M059J (cell line): ENCODE data around the gene DPEP3. TPM values are rescaled to one million over a fixed set of nuclear protein-coding genes. Genes with fewer than 3 reads are reported as not detected.
A peak's percentile ranks its signal among the peaks of the same experiment; 100 is the strongest.
"Not testable (repeated sequence)": the region's sequence is repeated elsewhere in the genome, so short reads cannot be mapped to it uniquely, and the experiment has no call there.

Experiments used
- DNase-seq: peaks from one replicate; pipeline ENCODE4 v3.0.0-alpha.2; 2012; ENCODE audit warnings: low read depth
- total RNA-seq: library from RNA; depleted of rRNA; stranded (reverse); fragments of >200 nt; shearing (Covaris generic); gene quantifications from 2 replicates; pipeline ENCODE4 v1.2.3, GENCODE V29; 2014

The DPEP3 gene
- total RNA-seq, 1 experiment from 2014 or later = not detected

- DNase-seq = no peak
Measured at GRCh38 chr16:67945392-67945933, 34.8 kb downstream of the DPEP3 start.

- DNase-seq = no peak
Measured at GRCh38 chr16:67944690-67945391, 35.5 kb downstream of the DPEP3 start.

DNA sequence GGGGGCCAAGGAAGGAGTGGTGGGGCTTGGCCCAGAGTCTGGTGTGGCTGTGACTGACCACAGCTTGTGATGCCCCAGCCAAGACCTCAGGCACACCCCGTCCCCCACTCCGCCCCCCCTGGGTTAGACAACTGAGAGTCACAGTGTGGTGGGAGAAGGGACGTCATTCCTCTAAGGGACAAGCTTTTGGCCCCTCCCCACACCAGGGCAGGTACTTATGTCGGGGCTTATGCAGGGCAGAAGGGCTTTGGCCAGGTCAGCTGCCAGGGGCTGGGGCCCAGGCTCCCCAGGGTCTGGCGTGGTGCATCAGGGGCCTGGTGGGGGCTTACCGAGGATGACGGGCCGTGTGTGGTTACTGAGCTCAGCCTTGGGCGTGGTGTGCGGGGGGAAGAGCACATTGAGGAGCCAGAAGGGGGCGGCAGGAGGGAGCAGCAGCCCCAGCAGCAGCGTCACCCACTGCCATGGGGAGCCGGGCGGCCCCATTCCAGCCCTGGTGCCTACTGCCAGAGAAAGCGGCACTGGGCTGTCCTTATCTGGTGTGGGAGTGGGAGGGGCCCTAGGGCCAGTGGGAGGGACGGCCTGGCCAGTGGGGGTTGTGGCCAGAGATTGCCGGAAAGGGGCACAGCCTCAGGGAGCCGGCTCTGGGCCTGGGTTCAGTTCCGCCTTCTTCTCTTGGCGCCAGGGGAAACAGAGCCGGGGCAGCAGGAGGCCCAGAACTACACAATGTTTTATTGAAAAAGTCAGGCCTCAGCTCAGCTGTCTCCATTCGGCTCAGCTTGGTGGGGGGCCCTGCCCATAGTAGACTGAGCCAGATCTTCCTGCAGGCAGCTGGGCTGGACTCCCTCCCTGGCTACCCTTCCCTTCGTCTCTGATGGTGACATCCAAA, 36.4 kb downstream of the DPEP3 start, which contains the start of gene LCAT:
TSS of gene LCAT (minus strand) at position 502 of the 886 bp plus-strand sequence. CDS start at position 483, 19 bp downstream.
- peak; percentile 8 for DNase-seq

- DNase-seq = no peak
Measured at GRCh38 chr16:67943256-67943618, 37.1 kb downstream of the DPEP3 start.

DNA sequence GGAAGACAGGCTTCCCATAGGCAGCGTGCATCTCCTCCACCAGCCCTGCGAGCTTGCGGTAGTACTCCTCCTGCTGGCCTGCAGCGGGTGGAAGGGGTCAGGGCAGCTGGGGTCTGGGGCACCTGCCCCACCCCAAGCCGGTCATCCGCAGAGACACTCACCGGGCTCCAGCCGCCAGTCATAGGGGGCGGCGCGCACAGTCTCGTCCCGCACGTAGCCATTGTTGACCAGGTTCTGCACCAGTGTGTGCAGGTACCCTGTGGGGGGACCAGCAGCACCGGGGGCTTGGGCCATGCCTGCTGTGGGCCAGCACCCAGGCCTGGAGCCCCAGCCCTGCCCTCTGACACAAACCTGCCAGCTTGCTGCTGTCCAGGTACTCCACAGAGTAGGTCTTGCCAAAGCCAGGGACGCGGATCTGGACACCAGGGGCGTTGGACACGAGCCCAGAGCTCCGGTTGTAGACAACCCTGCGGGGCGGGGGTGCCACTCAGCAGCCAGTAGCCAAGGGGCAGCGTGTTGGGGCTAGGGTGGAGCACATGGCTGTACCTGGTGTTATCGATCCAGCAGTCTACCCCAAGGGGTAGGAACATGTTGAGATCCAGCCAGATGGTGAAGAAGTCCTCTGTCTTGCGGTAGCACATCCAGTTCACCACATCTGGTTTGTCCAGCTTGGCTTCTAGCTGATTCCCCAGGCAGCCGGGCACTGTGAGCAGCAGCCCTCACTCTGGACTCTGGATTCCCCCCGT, 37.6 kb downstream of the DPEP3 start:
- DNase-seq = no peak

DNA sequence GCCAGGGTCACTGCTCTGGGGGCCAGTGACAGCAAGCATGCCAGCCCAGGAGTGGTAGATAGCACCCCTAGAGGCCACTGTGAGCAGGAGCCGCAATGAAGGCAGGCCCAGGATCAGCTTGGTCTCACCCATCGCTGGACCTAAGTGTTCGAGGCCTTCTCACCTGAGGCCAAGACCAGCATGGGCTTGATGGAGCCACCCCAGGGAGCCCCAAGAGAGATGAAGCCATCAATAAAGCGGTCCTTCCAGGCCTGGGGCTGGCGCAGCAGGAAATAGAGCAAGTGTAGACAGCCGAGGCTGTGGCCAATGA, 38.1 kb downstream of the DPEP3 start:
- peak; percentile 51 for DNase-seq

DNA sequence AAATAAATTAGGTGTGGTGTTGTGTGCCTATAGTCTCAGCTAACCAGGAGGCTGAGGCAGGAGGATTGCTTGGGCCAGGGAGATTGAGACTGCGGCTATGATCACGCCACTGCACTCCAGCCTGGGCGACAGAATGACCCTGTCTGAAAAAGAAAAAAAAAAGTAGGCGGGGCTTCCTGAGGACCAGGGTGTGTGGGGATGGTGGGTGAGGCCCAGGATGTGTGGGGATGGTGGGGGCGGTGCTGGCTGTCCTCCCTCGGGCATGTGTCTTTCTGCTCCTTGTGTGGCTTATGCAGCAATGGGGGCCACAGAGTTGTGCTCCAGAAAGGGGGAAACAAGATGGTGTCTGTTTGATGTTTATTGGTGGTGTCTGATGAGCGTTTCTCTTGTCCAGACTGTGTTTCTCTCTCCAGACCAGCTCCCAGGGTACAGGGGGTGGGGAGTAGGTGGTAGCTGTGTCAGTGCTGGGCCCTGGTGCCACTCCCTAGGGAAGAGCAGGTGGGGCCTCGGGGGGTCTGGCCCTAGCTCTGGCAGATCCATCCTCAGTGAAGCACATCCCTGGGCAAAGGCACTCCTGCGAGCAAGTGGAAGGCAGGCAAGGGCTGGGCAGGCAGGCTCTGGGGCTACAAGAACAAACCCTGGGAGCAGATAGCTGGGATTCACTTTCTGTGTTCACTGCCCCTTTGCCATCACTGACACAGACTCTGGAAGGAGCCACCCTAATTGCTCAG, 38.7 kb downstream of the DPEP3 start:
- DNase-seq = no peak

- no peak for DNase-seq
Measured at GRCh38 chr16:67940446-67941089, 39.7 kb downstream of the DPEP3 start.

DNA sequence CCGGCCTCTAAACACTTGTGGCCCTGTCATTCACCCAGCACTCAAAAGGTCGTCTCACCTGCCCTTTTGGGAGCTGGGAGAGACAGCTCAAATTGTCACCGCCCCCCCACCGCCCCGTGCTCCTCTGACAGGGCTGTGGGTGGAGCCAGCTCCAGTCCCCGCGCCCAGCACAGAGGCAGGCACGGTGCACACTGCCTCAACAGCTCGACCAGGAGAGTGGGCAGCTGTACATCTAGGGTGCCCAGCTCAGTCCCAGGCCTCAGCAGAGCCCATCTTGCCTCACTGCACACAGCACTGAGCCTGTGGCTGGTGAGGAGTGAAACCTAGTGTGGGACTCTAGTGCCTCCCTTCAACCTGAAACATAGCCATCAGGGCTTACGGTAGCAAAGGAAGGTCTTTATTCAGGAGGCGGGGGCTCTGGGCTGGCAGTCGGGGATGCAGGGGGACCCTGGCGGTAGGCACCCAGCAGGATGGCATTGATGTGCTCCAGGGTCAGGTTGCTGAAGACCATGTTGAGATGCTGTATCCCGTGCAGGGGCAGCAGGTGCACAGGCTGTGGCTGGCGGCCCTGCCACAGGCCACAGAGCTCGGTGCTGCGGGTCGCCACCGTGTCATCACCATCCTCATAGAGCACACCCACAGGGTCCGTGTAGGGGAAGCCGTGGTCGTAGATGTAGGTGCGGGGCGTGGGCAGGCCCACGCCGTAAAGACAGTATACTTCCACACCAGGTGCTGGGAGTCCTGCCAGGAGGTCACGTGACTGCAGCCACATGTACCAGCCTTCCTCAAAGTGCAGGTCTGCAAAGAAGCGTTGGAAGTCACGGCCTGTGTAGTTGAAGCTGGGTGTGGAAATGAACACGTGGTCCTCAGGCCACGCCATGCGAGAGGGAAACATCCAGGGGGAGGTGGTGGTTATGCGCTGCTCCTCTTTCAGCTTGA, 40.5 kb downstream of the DPEP3 start:
- no peak for DNase-seq

DNA sequence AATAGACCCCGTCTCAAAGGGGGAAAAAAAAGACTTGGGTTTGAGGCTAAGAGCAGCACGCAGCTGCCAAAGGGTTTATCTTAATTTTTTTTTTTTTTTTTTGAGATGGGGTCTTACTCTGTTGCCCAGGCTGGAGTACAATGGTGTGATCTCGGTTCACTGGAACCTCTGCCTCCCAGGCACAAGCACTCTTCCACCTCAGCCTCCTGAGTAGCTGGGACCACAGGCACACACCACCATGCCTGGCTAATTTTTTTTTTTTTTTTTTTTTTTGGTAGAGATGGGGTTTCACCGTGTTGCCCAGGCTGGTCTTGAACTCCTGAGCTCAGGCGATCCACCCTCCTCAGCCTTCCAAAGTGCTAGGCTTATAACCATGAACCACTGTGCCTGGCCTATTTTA, 42.6 kb downstream of the DPEP3 start:
- not testable (repeated sequence) for DNase-seq

DNA sequence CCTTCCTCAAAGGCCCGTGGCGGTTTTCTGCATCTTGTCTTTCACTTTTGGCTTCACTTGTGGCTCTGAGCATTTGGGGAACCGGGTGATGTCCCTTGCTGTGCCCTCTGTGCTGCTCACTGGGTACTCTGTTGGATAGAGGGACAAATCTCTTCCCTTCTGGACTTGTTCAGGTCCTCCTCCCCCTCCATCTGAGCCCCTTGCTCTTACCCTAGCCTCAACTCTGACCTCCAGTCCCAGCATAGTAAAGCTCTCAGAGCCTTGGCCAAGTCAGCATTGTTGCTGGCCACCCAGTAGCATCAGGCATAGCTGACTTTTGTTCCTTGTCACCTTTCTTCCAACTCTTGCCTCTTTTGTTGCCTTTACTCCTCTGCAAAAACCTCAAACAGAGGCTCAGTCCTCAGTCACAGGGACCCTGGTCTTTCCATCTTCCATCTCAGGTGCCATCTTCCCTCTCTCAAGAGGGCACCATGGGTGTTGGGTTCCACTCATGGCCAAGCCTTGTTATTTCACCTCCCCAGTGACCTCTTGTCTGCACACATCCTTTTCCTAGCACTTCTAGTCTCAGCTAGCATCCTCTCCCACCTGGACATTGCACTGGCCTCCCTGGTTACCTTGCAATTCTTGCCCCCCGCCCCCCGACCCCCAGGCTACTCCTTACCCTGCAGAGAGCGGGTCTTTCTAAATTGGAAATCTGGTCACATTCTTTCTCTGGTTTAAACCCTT, 43.3 kb downstream of the DPEP3 start:
- DNase-seq = peak; percentile 86

DNA sequence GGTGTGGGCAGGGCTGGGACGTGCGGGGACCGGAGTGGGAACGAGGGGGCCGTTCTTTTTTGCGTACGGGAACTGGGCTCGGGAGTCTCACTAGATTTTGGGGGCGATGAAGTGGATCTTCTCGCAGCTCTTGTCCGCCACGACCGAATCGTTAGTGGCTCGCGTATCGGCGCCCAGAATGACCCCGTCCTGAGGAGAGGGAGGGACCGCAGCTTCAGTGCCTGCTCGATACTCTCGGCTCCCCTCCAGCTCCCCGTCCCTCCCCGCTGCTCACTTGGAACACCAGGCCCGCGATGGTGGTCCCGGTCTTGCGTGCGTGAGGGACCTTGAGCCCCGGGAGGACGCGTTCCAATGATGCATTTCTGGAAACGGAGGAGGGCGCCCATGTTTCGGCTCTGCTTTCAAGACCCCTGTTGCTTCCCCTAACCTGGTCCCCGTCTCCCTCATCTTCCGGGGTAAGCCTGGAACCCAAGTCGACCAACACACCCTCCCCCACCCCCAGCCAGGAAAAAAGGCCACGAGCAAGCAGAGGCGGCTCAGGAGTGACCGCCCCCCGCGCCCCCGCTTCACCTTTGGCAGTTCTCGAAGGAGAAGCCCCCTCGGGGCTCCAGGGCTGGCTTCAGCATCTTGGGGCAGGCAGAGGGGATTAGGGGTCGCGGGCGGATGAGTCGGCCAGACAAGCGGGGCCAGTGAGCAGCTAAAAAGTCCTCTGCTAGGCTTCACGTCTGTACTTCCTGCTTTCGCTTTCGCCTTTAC, 44.0 kb downstream of the DPEP3 start, which contains the start of gene PSMB10:
TSS of gene PSMB10 (minus strand) at position 727 of the 756 bp plus-strand sequence. CDS start at position 626, 101 bp downstream.
- DNase-seq = peak; percentile 61

DNA sequence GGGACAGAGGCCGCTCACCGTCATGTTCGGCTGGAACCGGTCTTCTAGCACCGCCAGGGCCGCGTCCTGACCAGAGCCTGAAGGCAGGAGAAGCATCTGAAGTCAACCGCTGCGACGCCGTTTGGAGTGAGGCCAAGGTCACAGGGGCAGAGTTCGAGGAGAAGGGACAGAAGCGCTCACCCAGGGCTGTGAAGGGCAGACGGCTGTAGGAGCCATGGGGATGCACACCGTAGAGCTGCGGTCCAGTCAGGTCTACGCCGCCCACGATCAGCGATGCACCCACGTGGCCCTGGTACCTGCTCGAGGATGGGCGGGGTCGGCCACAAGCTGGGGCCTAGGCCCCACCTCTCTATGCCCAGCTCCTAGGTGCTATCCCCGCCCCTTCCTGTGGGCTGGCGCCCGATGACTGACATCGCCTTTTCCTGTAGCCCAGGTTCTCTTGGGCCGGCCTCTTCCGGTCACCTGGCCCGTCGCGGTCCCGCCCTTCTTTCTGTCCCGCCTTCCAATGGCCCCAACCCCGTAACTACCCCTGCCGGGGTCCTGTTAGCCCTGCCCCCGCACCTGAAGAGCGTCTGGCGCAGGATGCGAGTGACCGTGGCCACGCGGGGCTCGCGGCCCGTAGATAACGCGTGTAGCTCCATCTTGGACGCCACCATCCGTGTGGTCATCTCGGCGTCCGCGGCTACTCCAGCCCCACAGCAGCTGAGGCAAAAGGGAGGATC, 44.7 kb downstream of the DPEP3 start:
- DNase-seq = peak; percentile 96

DNA sequence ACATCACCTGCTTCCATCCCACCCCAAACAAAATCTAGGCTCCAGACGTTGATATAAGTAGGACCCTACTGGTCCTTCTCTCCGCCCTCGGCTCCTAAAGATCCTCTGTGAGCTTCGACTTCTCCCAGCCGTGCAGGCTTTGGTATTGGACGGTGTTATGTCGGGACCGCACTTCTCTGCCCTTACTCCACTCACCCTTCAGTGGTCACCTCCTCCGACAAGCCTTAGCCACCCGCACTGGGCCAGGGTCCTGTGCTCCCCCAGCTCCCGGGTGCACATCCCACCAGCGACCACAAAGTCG, 45.2 kb downstream of the DPEP3 start:
- DNase-seq = no peak

GRCh38 chr16:67934306-67935100, 45.8 kb downstream of the DPEP3 start:
- no peak for DNase-seq

DNA sequence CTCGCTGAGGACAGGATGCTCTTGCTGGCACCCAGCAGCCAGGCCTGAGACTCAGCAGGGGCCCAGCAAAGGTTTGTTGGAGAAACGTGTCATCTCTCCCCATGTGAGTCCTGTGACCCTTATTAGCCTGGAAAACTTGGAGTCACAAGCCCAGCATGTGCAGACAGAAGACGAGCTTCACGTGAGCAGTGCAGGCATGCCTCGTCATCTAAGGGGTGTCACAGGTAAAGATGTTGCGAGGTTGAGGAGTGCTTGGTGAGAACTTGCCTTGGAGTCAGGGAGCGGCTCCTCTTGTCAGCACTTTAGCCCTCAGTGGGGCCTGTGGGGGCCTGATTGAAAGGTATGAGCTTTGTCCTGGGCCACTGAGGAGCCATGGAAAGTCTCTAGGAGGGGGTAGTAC, 46.5 kb downstream of the DPEP3 start:
- DNase-seq = no peak

- no peak for DNase-seq
Measured at GRCh38 chr16:67932462-67932840, 47.8 kb downstream of the DPEP3 start.
